Panc1 (cell line): ENCODE measurements around the gene ZRANB3. TPM values are rescaled to one million over a fixed set of nuclear protein-coding genes. Genes with fewer than 3 reads are reported as not detected.
"Not testable (repeated sequence)": the region's sequence is repeated elsewhere in the genome, so short reads cannot be mapped to it uniquely, and the experiment has no call there.

Source experiments
- ATAC-seq: fragments of 200-7000 bp; cut with Tn5 transposase; 2 replicates; pipeline ENCODE4 v1.9.1; 2020; ENCODE audit warnings: mild to moderate bottlenecking, moderate library complexity
- BruUV-seq: library from RNA; stranded (reverse); fragments of 400-500 nt; replicated peaks from 2 replicates; lab custom pipeline; 2021; lab: Mats Ljungman, UMichigan
- CTCF ChIA-PET: fragments of 300-600 bp; sonication (Branson Sonifier 250); formaldehyde crosslinking; loops from one replicate; lab custom pipeline; 2022; ENCODE audit warnings: antibody characterized with exemption; lab: Charles Lee
- POLR2A ChIA-PET: fragments of 300-600 bp; sonication (Branson Sonifier 250); formaldehyde crosslinking; loops from one replicate; lab custom pipeline; 2022; ENCODE audit warnings: antibody characterized with exemption; lab: Charles Lee
- DNase-seq: peaks from one replicate; pipeline ENCODE4 v3.0.0-alpha.2; 2010; ENCODE audit warnings: low read depth, low spot score
- H3K27ac ChIP-seq: 2 replicates; pipeline ENCODE4 v1.5.1; 2011; ENCODE audit warnings: mild to moderate bottlenecking, low read length, inconsistent platforms
- H3K27me3 ChIP-seq: fragments of 200-500 bp; sonication (Bioruptor generic); 2 replicates; pipeline ENCODE4 v1.6.0; 2014; ENCODE audit warnings: low read length, inconsistent platforms; ENCODE audit not compliant: control insufficient read depth, insufficient read depth
- H3K36me3 ChIP-seq: fragments of 200-500 bp; sonication (Bioruptor generic); 2 replicates; pipeline ENCODE4 v1.5.1; 2014; ENCODE audit warnings: inconsistent platforms, mild to moderate bottlenecking, low read length, moderate library complexity; ENCODE audit not compliant: control insufficient read depth, insufficient read depth
- H3K4me1 ChIP-seq: 2 replicates; pipeline ENCODE4 v1.5.1; 2011; ENCODE audit warnings: inconsistent platforms, mild to moderate bottlenecking, low read length, moderate library complexity; ENCODE audit not compliant: control insufficient read depth, insufficient read depth
- H3K4me3 ChIP-seq, 2 experiments: 2 replicates each; pipeline ENCODE4 v1.5.1; 2011 to 2012; ENCODE audit warnings: low read depth in 2 of 2, low read length in 2 of 2, mild to moderate bottlenecking in 2 of 2, inconsistent platforms in 1 of 2, moderate library complexity in 1 of 2
- H3K9me3 ChIP-seq: fragments of 200-500 bp; sonication (Bioruptor generic); 2 replicates; pipeline ENCODE4 v1.5.1; 2014; ENCODE audit warnings: low read depth, mild to moderate bottlenecking, inconsistent platforms, low read length, moderate library complexity; ENCODE audit not compliant: control insufficient read depth, insufficient read depth
- CTCF ChIP-seq: fragments of 450-650 bp; IDR thresholded peaks from 2 replicates; pipeline ENCODE4 v1.5.1; 2017; ENCODE audit warnings: mild to moderate bottlenecking
- POLR2AphosphoS5 ChIP-seq: IDR thresholded peaks from 2 replicates; pipeline ENCODE4 v1.6.1; 2012; ENCODE audit warnings: mild to moderate bottlenecking, low read depth, low read length, moderate library complexity
- REST ChIP-seq, 2 experiments: IDR thresholded peaks; 2 replicates each; pipeline ENCODE4 v1.6.1; 2011 to 2012; ENCODE audit warnings: low read depth in 2 of 2, control low read depth in 1 of 2, low read length in 1 of 2, mild to moderate bottlenecking in 1 of 2, moderate library complexity in 1 of 2; ENCODE audit not compliant: insufficient read depth in 1 of 2
- SIN3A ChIP-seq: IDR thresholded peaks from 2 replicates; pipeline ENCODE4 v1.6.1; 2012; ENCODE audit warnings: low read depth, mild to moderate bottlenecking, low read length, moderate library complexity, borderline replicate concordance; ENCODE audit not compliant: insufficient read depth
- TCF7L2 ChIP-seq: IDR thresholded peaks from 2 replicates; pipeline ENCODE4 v1.6.1; 2011; ENCODE audit warnings: mild to moderate bottlenecking, low read depth, low read length, inconsistent platforms
- in situ Hi-C: cut with HindIII; loops from 2 replicates; pipeline ENCODE4 v1.10.0; 2016; ENCODE audit warnings: low sequenced_read_pairs, low pct_unique_long_range_greater_than_20kb
- intact Hi-C: fragments of 100-400 bp; cut with micrococcal nuclease; formaldehyde crosslinking; loops from one replicate; pipeline ENCODE4 v1.10.0; 2022; ENCODE audit not compliant: unreplicated experiment
- total RNA-seq: library from RNA; stranded (reverse); gene quantifications from one replicate; pipeline ENCODE4 v1.2.1, GENCODE V29; 2021; ENCODE audit not compliant: unreplicated experiment

ZRANB3 gene
- total RNA-seq, 1 experiment from 2014 or later: 11.7 TPM

GRCh38 chr2:135124924-135125886 lies 405.8 kb downstream of the ZRANB3 start:
- in situ Hi-C loops: no loop called here
- H3K27ac ChIP-seq: no peak overlapping the region

GRCh38 chr2:135121658-135122039 lies 409.4 kb downstream of the ZRANB3 start:
- H3K4me3 ChIP-seq, BruUV-seq, H3K4me1 ChIP-seq, in situ Hi-C loops, CTCF ChIA-PET, H3K27me3 ChIP-seq, intact Hi-C loops, H3K27ac ChIP-seq, ATAC-seq, POLR2A ChIA-PET, H3K9me3 ChIP-seq, DNase-seq: not testable (repeated sequence)
- peaks cover 21% of the 10 kb centered on the region for H3K36me3 ChIP-seq

More at GRCh38 chr2:135124924-135125886, 405.8 kb downstream of the ZRANB3 start:
- Histone ChIP-seq H3K4me1 (no peaks in the 10 kb centered on the region), H3K4me3 (no peak overlapping the region), H3K9me3 (no peaks in the 10 kb centered on the region), H3K36me3 (peaks cover 36% of the 10 kb centered on the region), H3K27me3 (no peaks in the 10 kb centered on the region)
- DNase-seq (peak; percentile 12), ATAC-seq (no peak)
- CTCF ChIA-PET: no interaction called here
- POLR2A ChIA-PET: interaction anchor here (0.5 kb wide), 1 partner anchor 42 kb away, joined by 5 read pairs; no protein-coding TSS in a partner anchor
- no peak for TF ChIP-seq POLR2AphosphoS5
- TF ChIP-seq REST (IDR thresholded peaks at IDR 0.05; ENCODE audit: insufficient read depth in 1 of 2, low read depth in 2 of 2, low read length in 1 of 2): no peak
- TF ChIP-seq TCF7L2: no peak
- no TSS peak for BruUV-seq
- intact Hi-C loops: no loop called here

- intact Hi-C loops (no loop called here), in situ Hi-C loops (no loop called here)
- H3K27ac ChIP-seq: no peak overlapping the region
- ChIA-PET POLR2A (no interaction called here), CTCF (no interaction called here)
- TF ChIP-seq TCF7L2 (no peak), POLR2AphosphoS5 (no peak), SIN3A (no peak), CTCF (no peak), REST (IDR thresholded peaks at IDR 0.05; ENCODE audit: insufficient read depth in 1 of 2, low read depth in 2 of 2, low read length in 1 of 2) (no peak)
- DNase-seq (no peak), ATAC-seq (no peak)
- H3K4me3 ChIP-seq: no peak overlapping the region
- no peaks in the 10 kb centered on the region for H3K27me3 ChIP-seq
- H3K36me3 ChIP-seq: peaks cover 16% of the 10 kb centered on the region
- BruUV-seq: no TSS peak
- no peaks in the 10 kb centered on the region for H3K9me3 ChIP-seq
- H3K4me1 ChIP-seq: no peaks in the 10 kb centered on the region
Measured at GRCh38 chr2:135121016-135121657, 409.9 kb downstream of the ZRANB3 start.
